Activated CD4-positive, alpha-beta T cell treated with anti-CD3 and anti-CD28 coated beads, Interleukin-2, Interleukin-6, amounts not matched to agents 100 ng/mL and 50 ng/mL, durations not matched to agents 16 hours and 8 hours (primary cell): Measurements from ENCODE around the gene PCID2.
A peak's percentile ranks its signal among the peaks of the same experiment; 100 is the strongest.

Experiments used
- DNase-seq: peaks from one replicate; pipeline ENCODE4 v3.0.0-alpha.2; 2020

Gene PCID2

GRCh38 chr13:113219256-113219940, 10.9 kb upstream of the PCID2 start:
- DNase-seq: no peak

- DNase-seq: no peak
Observed at GRCh38 chr13:113218586-113218985, 10.1 kb upstream of the PCID2 start.

GRCh38 chr13:113216254-113217048, 8.0 kb upstream of the PCID2 start:
- DNase-seq: peak; percentile 18

GRCh38 chr13:113211774-113212173, 3.3 kb upstream of the PCID2 start:
- DNase-seq: no peak

- no peak for DNase-seq
Observed at GRCh38 chr13:113210833-113211232, 2.4 kb upstream of the PCID2 start.

GRCh38 chr13:113209759-113210421, 1.4 kb upstream of the PCID2 start:
- DNase-seq: peak; percentile 76

GRCh38 chr13:113209336-113209758, 878 bp upstream of the PCID2 start, which contains the start of gene CUL4A:
CUL4A (plus strand) TSS chr13:113209613; CDS start chr13:113209628, 15 bp downstream.
- DNase-seq: peak; percentile 81

GRCh38 chr13:113207890-113208420, 514 bp downstream of the PCID2 start:
- DNase-seq: peak; percentile 28

GRCh38 chr13:113207460-113207859, 1.0 kb downstream of the PCID2 start:
- DNase-seq: no peak

GRCh38 chr13:113205428-113205931, 3.0 kb downstream of the PCID2 start:
- DNase-seq: peak; percentile 37

- DNase-seq: no peak
Observed at GRCh38 chr13:113204378-113204734, 4.1 kb downstream of the PCID2 start.

GRCh38 chr13:113203507-113204377, 4.7 kb downstream of the PCID2 start:
- no peak for DNase-seq

- no peak for DNase-seq
Observed at GRCh38 chr13:113202912-113203311, 5.6 kb downstream of the PCID2 start.

GRCh38 chr13:113201815-113202214, 6.7 kb downstream of the PCID2 start:
- DNase-seq: no peak

GRCh38 chr13:113196970-113197737, 11.3 kb downstream of the PCID2 start:
- no peak for DNase-seq

- no peak for DNase-seq
Observed at GRCh38 chr13:113195360-113195759, 13.1 kb downstream of the PCID2 start.

GRCh38 chr13:113192902-113193301, 15.6 kb downstream of the PCID2 start:
- no peak for DNase-seq

GRCh38 chr13:113192279-113192678, 16.2 kb downstream of the PCID2 start:
- no peak for DNase-seq

- no peak for DNase-seq
Observed at GRCh38 chr13:113190181-113190580, 18.3 kb downstream of the PCID2 start.

GRCh38 chr13:113187883-113188665, 20.4 kb downstream of the PCID2 start:
- no peak for DNase-seq

GRCh38 chr13:113187263-113187669, 21.2 kb downstream of the PCID2 start:
- peak; percentile 67 for DNase-seq
